NB4 (cell line): ENCODE results near the gene DLG2.

Experiments
- MYC ChIP-seq: IDR thresholded peaks from 2 replicates; pipeline ENCODE4 v1.6.1; 2011; ENCODE audit warnings: low read depth, low read length
- POLR2A ChIP-seq: IDR thresholded peaks from 2 replicates; pipeline ENCODE4 v1.6.1; 2011; ENCODE audit warnings: mild to moderate bottlenecking; ENCODE audit not compliant: insufficient read length; ENCODE audit errors: extremely low read depth
- TF ChIP-seq, protein P1 (sequence below): IDR thresholded peaks from one replicate; pipeline ENCODE4 v1.5.1; 2012; ENCODE audit warnings: low read depth, low read length
- TF ChIP-seq, protein P2 (sequence below): IDR thresholded peaks from 2 replicates; pipeline ENCODE4 v1.6.1; 2011; ENCODE audit warnings: low read depth, low read length

DNA sequence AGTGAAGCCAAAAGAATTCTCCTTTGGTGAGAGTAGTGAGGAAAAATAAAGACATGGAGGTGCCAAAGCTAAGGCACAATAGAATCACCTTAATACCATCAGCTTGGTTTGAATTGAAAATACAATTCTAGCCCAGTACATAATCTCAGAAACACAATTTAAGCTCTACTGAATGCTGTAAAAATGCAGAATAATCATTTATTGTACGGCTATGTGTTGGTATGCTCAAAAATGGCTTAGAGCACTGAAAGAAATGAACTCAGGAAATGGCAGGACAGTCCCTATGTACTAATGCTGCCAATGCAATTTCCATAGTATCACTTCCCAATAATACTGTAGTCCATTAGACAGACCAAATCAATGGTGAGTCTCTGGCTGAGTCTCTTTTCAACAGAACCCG is 798.5 kb downstream of the DLG2 start:
- TF ChIP-seq, protein P1, sequence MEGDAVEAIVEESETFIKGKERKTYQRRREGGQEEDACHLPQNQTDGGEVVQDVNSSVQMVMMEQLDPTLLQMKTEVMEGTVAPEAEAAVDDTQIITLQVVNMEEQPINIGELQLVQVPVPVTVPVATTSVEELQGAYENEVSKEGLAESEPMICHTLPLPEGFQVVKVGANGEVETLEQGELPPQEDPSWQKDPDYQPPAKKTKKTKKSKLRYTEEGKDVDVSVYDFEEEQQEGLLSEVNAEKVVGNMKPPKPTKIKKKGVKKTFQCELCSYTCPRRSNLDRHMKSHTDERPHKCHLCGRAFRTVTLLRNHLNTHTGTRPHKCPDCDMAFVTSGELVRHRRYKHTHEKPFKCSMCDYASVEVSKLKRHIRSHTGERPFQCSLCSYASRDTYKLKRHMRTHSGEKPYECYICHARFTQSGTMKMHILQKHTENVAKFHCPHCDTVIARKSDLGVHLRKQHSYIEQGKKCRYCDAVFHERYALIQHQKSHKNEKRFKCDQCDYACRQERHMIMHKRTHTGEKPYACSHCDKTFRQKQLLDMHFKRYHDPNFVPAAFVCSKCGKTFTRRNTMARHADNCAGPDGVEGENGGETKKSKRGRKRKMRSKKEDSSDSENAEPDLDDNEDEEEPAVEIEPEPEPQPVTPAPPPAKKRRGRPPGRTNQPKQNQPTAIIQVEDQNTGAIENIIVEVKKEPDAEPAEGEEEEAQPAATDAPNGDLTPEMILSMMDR, result no peak
- TF ChIP-seq POLR2A, result no peak
- no peak for TF ChIP-seq MYC
- TF ChIP-seq, protein P2, sequence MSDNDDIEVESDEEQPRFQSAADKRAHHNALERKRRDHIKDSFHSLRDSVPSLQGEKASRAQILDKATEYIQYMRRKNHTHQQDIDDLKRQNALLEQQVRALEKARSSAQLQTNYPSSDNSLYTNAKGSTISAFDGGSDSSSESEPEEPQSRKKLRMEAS, result no peak
